Activated CD8-positive, alpha-beta memory T cell treated with anti-CD3 and anti-CD28 coated beads for 36 hours (primary cell): Measurements from ENCODE around the gene EPYC. TPM values are rescaled to one million over a fixed set of nuclear protein-coding genes. Genes with fewer than 3 reads are reported as not detected.
"Not testable (repeated sequence)": the region's sequence is repeated elsewhere in the genome, so short reads cannot be mapped to it uniquely, and the experiment has no call there.

ENCODE experiments used
- CTCF ChIA-PET: fragments of 350-600 bp; sonication (Branson Sonifier 250); formaldehyde crosslinking; loops from one replicate; lab custom pipeline; 2021; ENCODE audit warnings: antibody characterized with exemption; lab: Charles Lee
- POLR2A ChIA-PET: fragments of 350-600 bp; sonication (Branson Sonifier 250); formaldehyde crosslinking; loops from one replicate; lab custom pipeline; 2021; ENCODE audit warnings: antibody characterized with exemption; lab: Charles Lee
- total RNA-seq, 2 experiments: library from RNA; stranded (reverse); gene quantifications; one replicate each; pipeline ENCODE4 v1.2.3, GENCODE V29; 2021

The EPYC gene
- total RNA-seq, 2 experiments from 2014 or later: not detected

- CTCF ChIA-PET: no interaction called here
- POLR2A ChIA-PET: interaction anchor here (0.6 kb wide), 1 partner anchor 12 kb away, joined by 6 read pairs; no protein-coding TSS in a partner anchor
These were observed 5.2 kb downstream of the EPYC start for GRCh38 chr12:90999527-90999926.

- CTCF ChIA-PET: no interaction called here
- POLR2A ChIA-PET: no interaction called here
These were observed 9.8 kb downstream of the EPYC start for GRCh38 chr12:90995010-90995409.

- CTCF ChIA-PET: no interaction called here
- POLR2A ChIA-PET: no interaction called here
These were observed 12.8 kb downstream of the EPYC start for GRCh38 chr12:90991952-90992465.

GRCh38 chr12:90990611-90991010 lies 14.2 kb downstream of the EPYC start:
- ChIA-PET POLR2A (no interaction called here), CTCF (no interaction called here)

GRCh38 chr12:90989686-90990111 lies 15.1 kb downstream of the EPYC start:
- ChIA-PET CTCF (no interaction called here), POLR2A (no interaction called here)

GRCh38 chr12:90987520-90987919 lies 17.3 kb downstream of the EPYC start:
- ChIA-PET POLR2A (no interaction called here), CTCF (no interaction called here)

GRCh38 chr12:90987101-90987500 lies 17.7 kb downstream of the EPYC start:
- ChIA-PET POLR2A (no interaction called here), CTCF (no interaction called here)

GRCh38 chr12:90985331-90985730 lies 19.4 kb downstream of the EPYC start:
- CTCF ChIA-PET, POLR2A ChIA-PET: not testable (repeated sequence)

GRCh38 chr12:90984114-90984513 lies 20.7 kb downstream of the EPYC start:
- ChIA-PET CTCF (no interaction called here), POLR2A (no interaction called here)

- POLR2A ChIA-PET: no interaction called here
- CTCF ChIA-PET: no interaction called here
These were observed 22.6 kb downstream of the EPYC start for GRCh38 chr12:90982170-90982569.

GRCh38 chr12:90979951-90980350 lies 24.8 kb downstream of the EPYC start:
- CTCF ChIA-PET: no interaction called here
- POLR2A ChIA-PET: no interaction called here

GRCh38 chr12:90979019-90979418 lies 25.8 kb downstream of the EPYC start:
- CTCF ChIA-PET: interaction anchor here (1.7 kb wide), 1 partner anchor 347 kb away, joined by 5 read pairs; no protein-coding TSS in a partner anchor
- POLR2A ChIA-PET: no interaction called here

- CTCF ChIA-PET: interaction anchor here (1.7 kb wide), 1 partner anchor 348 kb away, joined by 5 read pairs; no protein-coding TSS in a partner anchor
- POLR2A ChIA-PET: no interaction called here
These were observed 26.5 kb downstream of the EPYC start for GRCh38 chr12:90978117-90978770.

GRCh38 chr12:90977224-90977623 lies 27.5 kb downstream of the EPYC start:
- ChIA-PET CTCF (interaction anchor here (1.7 kb wide), 1 partner anchor 349 kb away, joined by 5 read pairs; no protein-coding TSS in a partner anchor), POLR2A (no interaction called here)

GRCh38 chr12:90974286-90974685 lies 30.5 kb downstream of the EPYC start:
- ChIA-PET POLR2A (no interaction called here), CTCF (no interaction called here)

- CTCF ChIA-PET: no interaction called here
- POLR2A ChIA-PET: no interaction called here
These were observed 32.5 kb downstream of the EPYC start for GRCh38 chr12:90972226-90972625.

GRCh38 chr12:90970911-90971310 lies 33.9 kb downstream of the EPYC start:
- ChIA-PET POLR2A (no interaction called here), CTCF (no interaction called here)

GRCh38 chr12:90970471-90970870 lies 34.3 kb downstream of the EPYC start:
- CTCF ChIA-PET: no interaction called here
- POLR2A ChIA-PET: no interaction called here

- ChIA-PET POLR2A (no interaction called here), CTCF (no interaction called here)
These were observed 34.9 kb downstream of the EPYC start for GRCh38 chr12:90969851-90970250.

GRCh38 chr12:90969346-90969745 lies 35.4 kb downstream of the EPYC start:
- ChIA-PET POLR2A (no interaction called here), CTCF (no interaction called here)

- CTCF ChIA-PET: no interaction called here
- POLR2A ChIA-PET: no interaction called here
These were observed 39.6 kb downstream of the EPYC start for GRCh38 chr12:90965204-90965603.
